ENCODE measurements around the gene TMEM59.

The TMEM59 gene

GRCh38 chr1:53979712-53980450, 73.1 kb downstream of the TMEM59 start:
- no peak for DNase-seq

Measured in effector CD4-positive, alpha-beta T cell (primary cell).